HepG2 (cell line): ENCODE measurements around the gene FANCG. TPM values are rescaled to one million over a fixed set of nuclear protein-coding genes. Genes with fewer than 3 reads are reported as not detected.

Experiments
- ATAC-seq: fragments of 200-7000 bp; cut with Tn5 transposase; 3 replicates; pipeline ENCODE4 v1.9.1; 2020; ENCODE audit warnings: mild to moderate bottlenecking, moderate library complexity
- BruUV-seq: library from RNA; stranded (reverse); fragments of 400-500 nt; replicated peaks from 2 replicates; lab custom pipeline; 2021; lab: Mats Ljungman, UMichigan
- CTCF ChIA-PET: fragments of 300-600 bp; formaldehyde crosslinking; extraction: SDS; loops from one replicate; lab custom pipeline; 2021; ENCODE audit warnings: low total read pairs, inconsistent platforms, low intra/inter-chr PET ratio; lab: Yijun Ruan, JAX
- POLR2A ChIA-PET: fragments of 350-600 bp; sonication (Branson Sonifier 250); formaldehyde crosslinking; loops from one replicate; lab custom pipeline; 2020; ENCODE audit warnings: antibody characterized with exemption, inconsistent platforms; lab: Yijun Ruan, JAX
- DNase-seq: peaks from one replicate; pipeline ENCODE4 v3.0.0-alpha.2; 2015; ENCODE audit warnings: low spot score
- FAIRE-seq: peaks from 3 replicates; lab custom pipeline; 2011; peaks lifted over from hg19 to GRCh38; lab: Jason Lieb, UNC
- H2AFZ ChIP-seq: one replicate; pipeline ENCODE4 v1.6.1; 2011; ENCODE audit warnings: low read length, inconsistent platforms
- H3K27ac ChIP-seq: fragments of 300-600 bp; 3 replicates; pipeline ENCODE4 v1.8.0; 2011; ENCODE audit warnings: mixed run types, mild to moderate bottlenecking, mixed read lengths, low read length, inconsistent platforms; ENCODE audit not compliant: insufficient read depth; ENCODE audit errors: extremely low read length
- H3K27me3 ChIP-seq, 2 experiments: fragments of 200-600 bp in 1 of 2; 2 replicates in 1 of 2; 3 replicates in 1 of 2; pipeline versions ENCODE4 v1.6.0 to v1.8.0; 2011; ENCODE audit warnings: low read length in 2 of 2, mild to moderate bottlenecking in 2 of 2, moderate library complexity in 2 of 2, inconsistent platforms in 1 of 2; ENCODE audit not compliant: insufficient read depth in 2 of 2, control insufficient read depth in 1 of 2
- H3K36me3 ChIP-seq, 2 experiments: fragments of 200-600 bp in 1 of 2; replicated peaks in 1 of 2; 2 replicates in 1 of 2; 3 replicates in 1 of 2; pipeline versions ENCODE4 v1.5.1 to v1.8.0; 2011; ENCODE audit warnings: low read length in 2 of 2, inconsistent platforms in 1 of 2; ENCODE audit not compliant: insufficient read depth in 2 of 2, control insufficient read depth in 1 of 2
- H3K4me1 ChIP-seq: 2 replicates; pipeline ENCODE4 v1.5.1; 2012; ENCODE audit warnings: low read length, inconsistent platforms; ENCODE audit not compliant: insufficient read depth
- H3K4me2 ChIP-seq: 2 replicates; pipeline ENCODE4 v1.6.0; 2011; ENCODE audit warnings: low read depth, low read length, inconsistent platforms
- H3K4me3 ChIP-seq, 3 experiments: fragments of 200-600 bp in 1 of 3; sonication (generic), shearing (Covaris generic) in 1 of 3; replicated peaks in 1 of 3; 2 replicates each; pipeline ENCODE4 v1.5.1; 2011 to 2016; ENCODE audit warnings: low read length in 3 of 3, inconsistent platforms in 2 of 3, low read depth in 2 of 3, mild to moderate bottlenecking in 2 of 3, control low read depth in 1 of 3, mixed read lengths in 1 of 3; ENCODE audit not compliant: insufficient read depth in 1 of 3
- H3K79me2 ChIP-seq: one replicate; pipeline ENCODE4 v1.6.1; 2011; ENCODE audit warnings: low read length, inconsistent platforms; ENCODE audit not compliant: insufficient read depth
- H3K9ac ChIP-seq: 2 replicates; pipeline ENCODE4 v1.6.0; 2011; ENCODE audit warnings: mild to moderate bottlenecking, low read depth, low read length, inconsistent platforms; ENCODE audit not compliant: insufficient read depth
- H3K9me3 ChIP-seq: 2 replicates; pipeline ENCODE4 v1.5.1; 2012; ENCODE audit warnings: mild to moderate bottlenecking, low read length
- H4K20me1 ChIP-seq: 2 replicates; pipeline ENCODE4 v1.6.0; 2011; ENCODE audit warnings: inconsistent platforms, mild to moderate bottlenecking, low read length, moderate library complexity; ENCODE audit not compliant: insufficient read depth
- GATA4 ChIP-seq: sonication (generic); IDR thresholded peaks from 2 replicates; pipeline ENCODE4 v1.6.1; 2016; ENCODE audit warnings: antibody characterized with exemption, low read depth, borderline replicate concordance
- JUN ChIP-seq: sonication (generic); formaldehyde crosslinking; IDR thresholded peaks from 2 replicates; pipeline ENCODE4 v1.4.0; 2020; ENCODE audit warnings: mild to moderate bottlenecking, missing genetic modification reagents
- MXD4 ChIP-seq: IDR thresholded peaks from 2 replicates; pipeline ENCODE4 v1.6.1; 2016; ENCODE audit warnings: mild to moderate bottlenecking, missing biosample characterization, missing genetic modification reagents
- POGZ ChIP-seq: sonication (generic); formaldehyde crosslinking; IDR thresholded peaks from 2 replicates; pipeline ENCODE4 v1.4.0; 2020; ENCODE audit warnings: mild to moderate bottlenecking, missing genetic modification reagents
- POLR2A ChIP-seq, 2 experiments: IDR thresholded peaks; 2 replicates each; pipeline ENCODE4 v1.6.1; 2011; ENCODE audit warnings: low read depth in 2 of 2, low read length in 2 of 2, mild to moderate bottlenecking in 1 of 2, moderate library complexity in 1 of 2; ENCODE audit not compliant: insufficient read depth in 1 of 2
- TGIF2 ChIP-seq: IDR thresholded peaks from 2 replicates; pipeline ENCODE4 v1.6.1; 2016; ENCODE audit warnings: control low read depth, missing compliant biosample characterization
- ZBTB3 ChIP-seq: sonication (generic); formaldehyde crosslinking; IDR thresholded peaks from 2 replicates; pipeline ENCODE4 v1.4.0; 2020; ENCODE audit warnings: low read depth, mild to moderate bottlenecking, moderate library complexity, missing genetic modification reagents, borderline replicate concordance
- WGBS: methylation state at CpG from one replicate; pipeline ENCODE4 v1.1.6; 2017; ENCODE audit warnings: low lambda C conversion rate; 5-methylcytosine and 5-hydroxymethylcytosine counted together
- in situ Hi-C: cut with HindIII; loops from 2 replicates; pipeline ENCODE4 v1.10.0; 2017; ENCODE audit warnings: low pct_unique_long_range_greater_than_20kb; ENCODE audit not compliant: extremely low pct_ligation_motif_present
- intact Hi-C: fragments of 100-400 bp; cut with micrococcal nuclease; formaldehyde crosslinking; loops from one replicate; pipeline ENCODE4 v1.10.0; 2022; ENCODE audit not compliant: unreplicated experiment
- polyA plus RNA-seq, 8 experiments: library from polyadenylated mRNA; depleted of rRNA in 3 of 8; stranded (reverse) in 7 of 8; unstranded in 1 of 8; fragments of >200 nt; fragmentation: Illumina TruSeq in 4 of 8; extraction: Trizol in 4 of 8; gene quantifications; 2 replicates each; pipeline versions ENCODE4 v1.2.1 to v1.2.3, GENCODE V29; 2011 to 2016; ENCODE audit warnings: low read depth in 4 of 8, missing spikeins in 1 of 8, mixed read lengths in 1 of 8; ENCODE audit not compliant: insufficient read depth in 1 of 8
- total RNA-seq, 5 experiments: library from RNA; depleted of rRNA; stranded (reverse); fragments of >200 nt; fragmentation: Illumina TruSeq; extraction: Trizol; gene quantifications; 2 replicates each; pipeline ENCODE4 v1.2.3, GENCODE V29; 2016; ENCODE audit warnings: low read depth in 1 of 5
- TF ChIP-seq, protein P1 (sequence below): sonication (generic); formaldehyde crosslinking; IDR thresholded peaks from 2 replicates; pipeline ENCODE4 v1.5.0; 2020; ENCODE audit warnings: mild to moderate bottlenecking, missing genetic modification reagents, borderline replicate concordance
- TF ChIP-seq, protein P2 (sequence below): sonication (generic); formaldehyde crosslinking; IDR thresholded peaks from 2 replicates; pipeline ENCODE4 v1.9.0; 2021; ENCODE audit warnings: missing genetic modification reagents, borderline replicate concordance

The FANCG gene
- total and polyA plus RNA-seq, 2 of the 13 experiments (the other 11 are each of a cell fraction or from before 2014, with no cell fraction given) = 14.4 to 45.1 TPM

DNA sequence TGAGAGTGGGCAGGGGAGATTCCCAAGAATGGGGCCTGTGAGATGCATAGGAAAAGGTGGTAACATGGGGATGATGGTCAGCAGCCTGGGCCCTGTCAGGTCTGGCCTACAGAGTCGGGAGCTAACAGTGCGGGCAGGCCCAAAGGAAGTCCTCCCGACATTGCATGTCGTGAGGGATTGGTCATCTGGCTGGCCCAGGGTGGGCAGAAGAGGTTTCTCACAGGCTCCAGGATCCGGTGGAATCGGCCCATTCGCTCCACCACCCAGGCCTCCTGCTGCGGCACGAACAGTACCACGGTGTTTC is 22.7 kb upstream of the FANCG start (continued):
- TF ChIP-seq, protein P1, sequence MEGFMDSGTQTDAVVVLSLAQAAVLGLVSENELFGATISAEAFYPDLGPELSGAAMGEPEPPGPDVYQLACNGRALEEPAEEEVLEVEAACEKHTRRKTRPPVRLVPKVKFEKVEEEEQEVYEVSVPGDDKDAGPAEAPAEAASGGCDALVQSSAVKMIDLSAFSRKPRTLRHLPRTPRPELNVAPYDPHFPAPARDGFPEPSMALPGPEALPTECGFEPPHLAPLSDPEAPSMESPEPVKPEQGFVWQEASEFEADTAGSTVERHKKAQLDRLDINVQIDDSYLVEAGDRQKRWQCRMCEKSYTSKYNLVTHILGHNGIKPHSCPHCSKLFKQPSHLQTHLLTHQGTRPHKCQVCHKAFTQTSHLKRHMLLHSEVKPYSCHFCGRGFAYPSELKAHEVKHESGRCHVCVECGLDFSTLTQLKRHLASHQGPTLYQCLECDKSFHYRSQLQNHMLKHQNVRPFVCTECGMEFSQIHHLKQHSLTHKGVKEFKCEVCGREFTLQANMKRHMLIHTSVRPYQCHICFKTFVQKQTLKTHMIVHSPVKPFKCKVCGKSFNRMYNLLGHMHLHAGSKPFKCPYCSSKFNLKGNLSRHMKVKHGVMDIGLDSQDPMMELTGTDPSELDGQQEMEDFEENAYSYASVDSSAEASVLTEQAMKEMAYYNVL (CRISPR knock-in tag) = 0 out of 2 replicates have a peak, but pooled peaks have one; percentile 29

DNA sequence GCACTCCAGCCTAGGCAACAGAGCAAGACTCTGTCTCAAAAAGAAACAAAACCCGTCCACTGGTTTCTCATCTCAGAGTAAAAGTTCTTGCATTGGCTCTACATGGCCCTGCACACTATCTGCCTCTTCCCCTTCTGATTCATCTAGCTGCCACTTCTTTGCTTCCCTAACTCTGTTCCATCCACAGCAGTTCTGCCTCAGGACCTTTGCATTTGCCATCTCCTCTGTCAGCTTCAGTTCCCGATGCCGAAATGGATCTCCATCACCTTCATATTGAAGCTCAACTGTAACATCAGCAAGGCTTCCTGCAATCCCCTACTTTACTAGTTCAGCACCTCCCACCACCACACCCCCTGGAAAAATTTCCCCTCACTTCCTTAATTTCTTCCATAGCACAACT is 17.8 kb upstream of the FANCG start:
- no peak overlapping the region for H3K27ac ChIP-seq
- in situ Hi-C loops = no loop called here
- no peak overlapping the region for H2AFZ ChIP-seq
- H3K9ac ChIP-seq = no peak overlapping the region
- no peaks in the 10 kb centered on the region for H3K9me3 ChIP-seq
- peaks cover 36% of the 10 kb centered on the region for H3K4me1 ChIP-seq
- intact Hi-C loops = no loop called here
- H3K27me3 ChIP-seq = no peaks in the 10 kb centered on the region; a peak in 1 of 5 replicates
- no peak overlapping the region for H3K4me2 ChIP-seq
- ChIA-PET POLR2A (interaction anchor here (1.0 to 3.1 kb wide), 4 partner anchors 14 to 26 kb away, joined by 4 to 14 read pairs (median 10); partner anchors contain the start of genes ATOSB, FANCG and VCP), CTCF (interaction anchor here (2.6 to 4.2 kb wide), 2 partner anchors 26 to 198 kb away, joined by 9 to 19 read pairs; partner anchors contain the start of gene VCP)
- H3K79me2 ChIP-seq = peaks cover 13% of the 10 kb centered on the region
- H4K20me1 ChIP-seq = no peaks in the 10 kb centered on the region
- ATAC-seq = no peak
- DNase-seq = no peak
- peaks cover 7 to 30% of the 10 kb centered on the region in 2 experiments; a peak in 4 of 5 replicates for H3K36me3 ChIP-seq
- BruUV-seq = no TSS peak
- 94% methylated on average over 3 of the region's 3 CpGs for WGBS
- no peak for FAIRE-seq
- no peak overlapping the region for H3K4me3 ChIP-seq
- TF ChIP-seq POGZ (CRISPR knock-in tag) (no peak), TGIF2 (no peak), JUN (CRISPR knock-in tag) (no peak), MXD4 (no peak), POLR2A (IDR thresholded peaks at IDR 0.05; ENCODE audit: insufficient read depth in 1 of 2, low read depth in 2 of 2, low read length in 2 of 2) (no peak), GATA4 (no peak), ZBTB3 (CRISPR knock-in tag) (no peak)
- TF ChIP-seq, protein P2, sequence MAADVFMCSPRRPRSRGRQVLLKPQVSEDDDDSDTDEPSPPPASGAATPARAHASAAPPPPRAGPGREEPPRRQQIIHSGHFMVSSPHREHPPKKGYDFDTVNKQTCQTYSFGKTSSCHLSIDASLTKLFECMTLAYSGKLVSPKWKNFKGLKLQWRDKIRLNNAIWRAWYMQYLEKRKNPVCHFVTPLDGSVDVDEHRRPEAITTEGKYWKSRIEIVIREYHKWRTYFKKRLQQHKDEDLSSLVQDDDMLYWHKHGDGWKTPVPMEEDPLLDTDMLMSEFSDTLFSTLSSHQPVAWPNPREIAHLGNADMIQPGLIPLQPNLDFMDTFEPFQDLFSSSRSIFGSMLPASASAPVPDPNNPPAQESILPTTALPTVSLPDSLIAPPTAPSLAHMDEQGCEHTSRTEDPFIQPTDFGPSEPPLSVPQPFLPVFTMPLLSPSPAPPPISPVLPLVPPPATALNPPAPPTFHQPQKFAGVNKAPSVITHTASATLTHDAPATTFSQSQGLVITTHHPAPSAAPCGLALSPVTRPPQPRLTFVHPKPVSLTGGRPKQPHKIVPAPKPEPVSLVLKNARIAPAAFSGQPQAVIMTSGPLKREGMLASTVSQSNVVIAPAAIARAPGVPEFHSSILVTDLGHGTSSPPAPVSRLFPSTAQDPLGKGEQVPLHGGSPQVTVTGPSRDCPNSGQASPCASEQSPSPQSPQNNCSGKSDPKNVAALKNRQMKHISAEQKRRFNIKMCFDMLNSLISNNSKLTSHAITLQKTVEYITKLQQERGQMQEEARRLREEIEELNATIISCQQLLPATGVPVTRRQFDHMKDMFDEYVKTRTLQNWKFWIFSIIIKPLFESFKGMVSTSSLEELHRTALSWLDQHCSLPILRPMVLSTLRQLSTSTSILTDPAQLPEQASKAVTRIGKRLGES (CRISPR knock-in tag) = no peak
